HCT116 (cell line): ENCODE measurements around the gene RBPMS2. TPM values are rescaled to one million over a fixed set of nuclear protein-coding genes. Genes with fewer than 3 reads are reported as not detected.

Source experiments
- ATAC-seq: fragments of 200-7000 bp; cut with Tn5 transposase; 2 replicates; pipeline ENCODE4 v1.9.1; 2020; ENCODE audit warnings: mild to moderate bottlenecking, moderate library complexity
- BruUV-seq: library from RNA; stranded (reverse); fragments of 400-500 nt; replicated peaks from 2 replicates; lab custom pipeline; 2021; lab: Mats Ljungman, UMichigan
- CTCF ChIA-PET: fragments of 300-600 bp; sonication (Branson Sonifier 250); formaldehyde crosslinking; loops from one replicate; lab custom pipeline; 2021; ENCODE audit warnings: antibody characterized with exemption; lab: Charles Lee
- POLR2A ChIA-PET: fragments of 300-600, 350-600 bp; sonication (Branson Sonifier 250); formaldehyde crosslinking; loops from one replicate; lab custom pipeline; 2021; ENCODE audit warnings: antibody characterized with exemption; lab: Charles Lee
- RAD21 ChIA-PET, 2 experiments: fragments of 300-600 bp; sonication (Branson Sonifier 250); formaldehyde crosslinking; loops; one replicate each; lab custom pipeline; 2023; ENCODE audit warnings: low total read pairs in 2 of 2; ENCODE audit not compliant: uncharacterized antibody in 2 of 2, unreplicated experiment in 2 of 2, low non-redundant PET in 1 of 2; lab: Charles Lee
- DNase-seq: peaks from one replicate; pipeline ENCODE4 v3.0.0-alpha.2; 2010; ENCODE audit warnings: low read depth, low spot score
- H2AFZ ChIP-seq: fragments of 200-600 bp; shearing (Covaris generic), sonication (generic); 2 replicates; pipeline ENCODE4 v1.6.1; 2017; ENCODE audit warnings: low read depth, mixed run types, mixed read lengths, antibody characterized with exemption, low read length; ENCODE audit not compliant: poor library complexity, severe bottlenecking
- H3K27ac ChIP-seq: 2 replicates; pipeline ENCODE4 v1.5.1; 2012; ENCODE audit warnings: low read depth, low read length
- H3K27me3 ChIP-seq: fragments of 200-600 bp; sonication (generic); 2 replicates; pipeline ENCODE4 v1.6.1; 2016; ENCODE audit warnings: mixed run types, low read length, mixed read lengths; ENCODE audit not compliant: insufficient read depth
- H3K36me3 ChIP-seq, 2 experiments: fragments of 200-500 bp in 1 of 2; fragments of 200-600 bp in 1 of 2; sonication (Bioruptor generic) in 1 of 2; sonication (generic) in 1 of 2; 2 replicates each; pipeline versions ENCODE4 v1.5.1 to v1.6.1; 2014 to 2016; ENCODE audit warnings: low read length in 2 of 2, inconsistent platforms in 1 of 2, mixed read lengths in 1 of 2, mixed run types in 1 of 2; ENCODE audit not compliant: insufficient read depth in 2 of 2, control insufficient read depth in 1 of 2
- H3K4me1 ChIP-seq, 2 experiments: fragments of 200-600 bp in 1 of 2; sonication (generic) in 1 of 2; 2 replicates each; pipeline versions ENCODE4 v1.5.1 to v1.6.1; 2012 to 2017; ENCODE audit warnings: low read length in 2 of 2, inconsistent platforms in 1 of 2, mild to moderate bottlenecking in 1 of 2, mixed read lengths in 1 of 2, mixed run types in 1 of 2, moderate library complexity in 1 of 2; ENCODE audit not compliant: insufficient read depth in 2 of 2, control insufficient read depth in 1 of 2
- H3K4me2 ChIP-seq: fragments of 200-600 bp; sonication (generic); 2 replicates; pipeline ENCODE4 v1.6.1; 2017; ENCODE audit warnings: mixed run types, low read length, mixed read lengths
- H3K4me3 ChIP-seq, 2 experiments: fragments of 200-600 bp in 1 of 2; sonication (generic) in 1 of 2; replicated peaks in 1 of 2; 2 replicates each; pipeline ENCODE4 v1.5.1; 2011 to 2016; ENCODE audit warnings: low read length in 2 of 2, control low read depth in 1 of 2, low read depth in 1 of 2, mild to moderate bottlenecking in 1 of 2, mixed read lengths in 1 of 2, mixed run types in 1 of 2
- H3K79me2 ChIP-seq: fragments of 200-600 bp; sonication (generic); 2 replicates; pipeline ENCODE4 v1.6.1; 2017; ENCODE audit warnings: mild to moderate bottlenecking, mixed run types, low read length, moderate library complexity, mixed read lengths; ENCODE audit not compliant: insufficient read depth
- H3K9ac ChIP-seq: fragments of 200-600 bp; sonication (generic); 2 replicates; pipeline ENCODE4 v1.6.1; 2016; ENCODE audit warnings: low read length, mixed read lengths
- H3K9me2 ChIP-seq: fragments of 200-600 bp; sonication (generic), shearing (Covaris generic); 2 replicates; pipeline ENCODE4 v1.6.1; 2017; ENCODE audit warnings: mixed run types, mild to moderate bottlenecking, moderate library complexity; ENCODE audit not compliant: insufficient read depth
- H3K9me3 ChIP-seq, 2 experiments: fragments of 200-500 bp in 1 of 2; fragments of 200-600 bp in 1 of 2; sonication (Bioruptor generic) in 1 of 2; sonication (generic) in 1 of 2; 2 replicates each; pipeline ENCODE4 v1.6.1; 2014 to 2017; ENCODE audit warnings: low read length in 2 of 2, mixed read lengths in 2 of 2, inconsistent platforms in 1 of 2, low read depth in 1 of 2, mild to moderate bottlenecking in 1 of 2, mixed run types in 1 of 2, moderate library complexity in 1 of 2; ENCODE audit not compliant: control insufficient read depth in 1 of 2, insufficient read depth in 1 of 2
- H4K20me1 ChIP-seq: fragments of 200-600 bp; sonication (generic), shearing (Covaris generic); 2 replicates; pipeline ENCODE4 v1.6.1; 2017; ENCODE audit warnings: mixed run types, mild to moderate bottlenecking, moderate library complexity; ENCODE audit not compliant: insufficient read depth
- ATF3 ChIP-seq: IDR thresholded peaks from 2 replicates; pipeline ENCODE4 v1.6.1; 2012
- CBX3 ChIP-seq: IDR thresholded peaks from 2 replicates; pipeline ENCODE4 v1.6.1; 2012; ENCODE audit warnings: low read depth
- CEBPB ChIP-seq: IDR thresholded peaks from 2 replicates; pipeline ENCODE4 v1.6.1; 2012; ENCODE audit warnings: low read depth
- CTCF ChIP-seq, 3 experiments: fragments of 200-600 bp in 1 of 3; sonication (generic) in 1 of 3; IDR thresholded peaks in 2 of 3; conservative IDR thresholded peaks in 1 of 3; 2 replicates each; pipeline ENCODE4 v1.5.1; 2012 to 2017; ENCODE audit warnings: low read depth in 2 of 3, low read length in 2 of 3, antibody characterized with exemption in 1 of 3, borderline replicate concordance in 1 of 3, control low read depth in 1 of 3, mild to moderate bottlenecking in 1 of 3, mixed read lengths in 1 of 3, mixed run types in 1 of 3, moderate library complexity in 1 of 3; ENCODE audit not compliant: insufficient read depth in 1 of 3
- EGR1 ChIP-seq: IDR thresholded peaks from 2 replicates; pipeline ENCODE4 v1.6.1; 2012; ENCODE audit warnings: low read depth
- ELF1 ChIP-seq: IDR thresholded peaks from 2 replicates; pipeline ENCODE4 v1.6.1; 2012; ENCODE audit warnings: low read depth, borderline replicate concordance
- EZH2 ChIP-seq: fragments of 200-600 bp; sonication (generic); IDR thresholded peaks from 2 replicates; pipeline ENCODE4 v1.6.1; 2017; ENCODE audit warnings: antibody characterized with exemption, mixed run types
- EZH2phosphoT487 ChIP-seq: fragments of 200-600 bp; IDR thresholded peaks from 2 replicates; pipeline ENCODE4 v1.6.1; 2018; ENCODE audit warnings: antibody characterized with exemption, borderline replicate concordance
- JUND ChIP-seq: IDR thresholded peaks from 2 replicates; pipeline ENCODE4 v1.6.1; 2012
- POLR2A ChIP-seq: IDR thresholded peaks from 2 replicates; pipeline ENCODE4 v1.7.0; 2011; ENCODE audit warnings: borderline replicate concordance; ENCODE audit not compliant: insufficient read depth, insufficient read length; ENCODE audit errors: extremely low read depth
- POLR2AphosphoS5 ChIP-seq: IDR thresholded peaks from 2 replicates; pipeline ENCODE4 v1.6.1; 2011; ENCODE audit warnings: mild to moderate bottlenecking, low read depth, low read length, moderate library complexity
- SP1 ChIP-seq: IDR thresholded peaks from 2 replicates; pipeline ENCODE4 v1.6.1; 2012; ENCODE audit warnings: low read depth
- SRF ChIP-seq: IDR thresholded peaks from 2 replicates; pipeline ENCODE4 v1.6.1; 2012; ENCODE audit warnings: low read depth
- TCF7L2 ChIP-seq: IDR thresholded peaks from 2 replicates; pipeline ENCODE4 v1.7.0; 2011; ENCODE audit warnings: borderline replicate concordance, inconsistent platforms; ENCODE audit not compliant: insufficient read depth, insufficient read length; ENCODE audit errors: extremely low read depth
- ZFX ChIP-seq: fragments of 450-650 bp; IDR thresholded peaks from 2 replicates; pipeline ENCODE4 v1.6.1; 2017
- ZNF274 ChIP-seq: fragments of 200-500 bp; sonication (Bioruptor generic); IDR thresholded peaks from 2 replicates; pipeline ENCODE4 v1.6.1; 2014; ENCODE audit warnings: mild to moderate bottlenecking, low read depth, low read length, inconsistent platforms
- intact Hi-C: fragments of 100-400 bp; cut with micrococcal nuclease; formaldehyde crosslinking; loops from 2 replicates; pipeline ENCODE4 v1.10.0; 2022
- total RNA-seq: library from RNA; stranded (reverse); gene quantifications from one replicate; pipeline ENCODE4 v1.2.1, GENCODE V29; 2021; ENCODE audit not compliant: unreplicated experiment
- TF ChIP-seq, protein P1 (sequence below): IDR thresholded peaks from 2 replicates; pipeline ENCODE4 v1.6.1; 2012; ENCODE audit warnings: low read depth

RBPMS2 gene
- total RNA-seq, 1 experiment from 2014 or later: 11.6 TPM

- DNase-seq (no peak), ATAC-seq (no peak)
- H3K27me3 ChIP-seq: no peaks in the 10 kb centered on the region
- TF ChIP-seq ZFX: no peak
- no peak for TF ChIP-seq EZH2phosphoT487
- TF ChIP-seq EGR1: no peak
- TF ChIP-seq ZNF274: no peak
- no peak for TF ChIP-seq POLR2AphosphoS5
- no peak for TF ChIP-seq JUND
- TF ChIP-seq, protein P1, sequence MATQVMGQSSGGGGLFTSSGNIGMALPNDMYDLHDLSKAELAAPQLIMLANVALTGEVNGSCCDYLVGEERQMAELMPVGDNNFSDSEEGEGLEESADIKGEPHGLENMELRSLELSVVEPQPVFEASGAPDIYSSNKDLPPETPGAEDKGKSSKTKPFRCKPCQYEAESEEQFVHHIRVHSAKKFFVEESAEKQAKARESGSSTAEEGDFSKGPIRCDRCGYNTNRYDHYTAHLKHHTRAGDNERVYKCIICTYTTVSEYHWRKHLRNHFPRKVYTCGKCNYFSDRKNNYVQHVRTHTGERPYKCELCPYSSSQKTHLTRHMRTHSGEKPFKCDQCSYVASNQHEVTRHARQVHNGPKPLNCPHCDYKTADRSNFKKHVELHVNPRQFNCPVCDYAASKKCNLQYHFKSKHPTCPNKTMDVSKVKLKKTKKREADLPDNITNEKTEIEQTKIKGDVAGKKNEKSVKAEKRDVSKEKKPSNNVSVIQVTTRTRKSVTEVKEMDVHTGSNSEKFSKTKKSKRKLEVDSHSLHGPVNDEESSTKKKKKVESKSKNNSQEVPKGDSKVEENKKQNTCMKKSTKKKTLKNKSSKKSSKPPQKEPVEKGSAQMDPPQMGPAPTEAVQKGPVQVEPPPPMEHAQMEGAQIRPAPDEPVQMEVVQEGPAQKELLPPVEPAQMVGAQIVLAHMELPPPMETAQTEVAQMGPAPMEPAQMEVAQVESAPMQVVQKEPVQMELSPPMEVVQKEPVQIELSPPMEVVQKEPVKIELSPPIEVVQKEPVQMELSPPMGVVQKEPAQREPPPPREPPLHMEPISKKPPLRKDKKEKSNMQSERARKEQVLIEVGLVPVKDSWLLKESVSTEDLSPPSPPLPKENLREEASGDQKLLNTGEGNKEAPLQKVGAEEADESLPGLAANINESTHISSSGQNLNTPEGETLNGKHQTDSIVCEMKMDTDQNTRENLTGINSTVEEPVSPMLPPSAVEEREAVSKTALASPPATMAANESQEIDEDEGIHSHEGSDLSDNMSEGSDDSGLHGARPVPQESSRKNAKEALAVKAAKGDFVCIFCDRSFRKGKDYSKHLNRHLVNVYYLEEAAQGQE: no peak
- TF ChIP-seq TCF7L2: no peak
- no peak for TF ChIP-seq SP1
- no peak for TF ChIP-seq CTCF (IDR thresholded peaks at IDR 0.05 in 2 of 3, conservative IDR thresholded peaks at IDR 0.05 in 1 of 3; ENCODE audit: borderline replicate concordance in 1 of 3, insufficient read depth in 1 of 3, low read depth in 2 of 3, low read length in 2 of 3)
- no peak for TF ChIP-seq CEBPB
- TF ChIP-seq ATF3: no peak
- TF ChIP-seq EZH2: no peak
- TF ChIP-seq SRF: no peak
- no peak for TF ChIP-seq ELF1
- no peak for TF ChIP-seq CBX3
- TF ChIP-seq POLR2A: no peak
- H3K4me1 ChIP-seq: no peaks in the 10 kb centered on the region
- no peaks in the 10 kb centered on the region for H4K20me1 ChIP-seq
- H3K9me3 ChIP-seq: no peaks in the 10 kb centered on the region
- RAD21 ChIA-PET: interaction anchor here in 1 of 2 experiments (1.0 to 1.3 kb wide), 2 partner anchors 17 to 130 kb away, joined by 3 to 4 read pairs; no protein-coding TSS in a partner anchor
- no peak overlapping the region for H3K4me2 ChIP-seq
- H3K27ac ChIP-seq: no peak overlapping the region
- H2AFZ ChIP-seq: no peak overlapping the region
- intact Hi-C loops: no loop called here
- POLR2A ChIA-PET: no interaction called here
- no peaks in the 10 kb centered on the region for H3K36me3 ChIP-seq
- no peak overlapping the region for H3K4me3 ChIP-seq
- H3K9ac ChIP-seq: no peak overlapping the region
- BruUV-seq: no TSS peak
- CTCF ChIA-PET: no interaction called here
- H3K9me2 ChIP-seq: no peaks in the 10 kb centered on the region
- no peaks in the 10 kb centered on the region for H3K79me2 ChIP-seq
Measured at GRCh38 chr15:64710676-64711428, 64.5 kb downstream of the RBPMS2 start.
